GM10266 (cell line): ENCODE measurements around the gene ARHGEF1.

Experiments used
- DNase-seq: peaks from one replicate; pipeline ENCODE4 v3.0.0; 2012; ENCODE audit errors: extremely low spot score
- CTCF ChIP-seq: IDR thresholded peaks from 2 replicates; pipeline ENCODE4 v1.5.1; 2012; ENCODE audit warnings: mild to moderate bottlenecking, low read depth; ENCODE audit not compliant: control insufficient read depth, insufficient read depth; ENCODE audit errors: missing control alignments

ARHGEF1 gene

GRCh38 chr19:41876847-41877832 is 5.8 kb upstream of the ARHGEF1 start, which contains the start of gene CD79A:
CD79A (plus strand) TSS chr19:41877279; CDS start chr19:41877305, 26 bp downstream.
- no peak for TF ChIP-seq CTCF
- DNase-seq, result peak; percentile 83

GRCh38 chr19:41877916-41878905 is 4.8 kb upstream of the ARHGEF1 start:
- TF ChIP-seq CTCF, result peak; percentile 3
- peak; percentile 77 for DNase-seq

DNA sequence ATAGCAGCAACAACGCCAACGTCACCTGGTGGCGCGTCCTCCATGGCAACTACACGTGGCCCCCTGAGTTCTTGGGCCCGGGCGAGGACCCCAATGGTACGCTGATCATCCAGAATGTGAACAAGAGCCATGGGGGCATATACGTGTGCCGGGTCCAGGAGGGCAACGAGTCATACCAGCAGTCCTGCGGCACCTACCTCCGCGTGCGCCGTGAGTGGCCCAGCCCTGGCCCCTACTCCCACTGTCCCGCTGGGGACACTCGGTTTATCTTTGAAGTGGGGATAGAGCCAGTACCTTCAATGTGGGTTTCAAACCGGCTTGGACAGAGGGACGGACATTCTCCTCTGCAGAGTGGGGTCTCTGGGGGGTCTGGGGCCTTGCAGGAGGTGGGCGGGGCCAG is 3.9 kb upstream of the ARHGEF1 start:
- no peak for TF ChIP-seq CTCF
- DNase-seq, result no peak

DNA sequence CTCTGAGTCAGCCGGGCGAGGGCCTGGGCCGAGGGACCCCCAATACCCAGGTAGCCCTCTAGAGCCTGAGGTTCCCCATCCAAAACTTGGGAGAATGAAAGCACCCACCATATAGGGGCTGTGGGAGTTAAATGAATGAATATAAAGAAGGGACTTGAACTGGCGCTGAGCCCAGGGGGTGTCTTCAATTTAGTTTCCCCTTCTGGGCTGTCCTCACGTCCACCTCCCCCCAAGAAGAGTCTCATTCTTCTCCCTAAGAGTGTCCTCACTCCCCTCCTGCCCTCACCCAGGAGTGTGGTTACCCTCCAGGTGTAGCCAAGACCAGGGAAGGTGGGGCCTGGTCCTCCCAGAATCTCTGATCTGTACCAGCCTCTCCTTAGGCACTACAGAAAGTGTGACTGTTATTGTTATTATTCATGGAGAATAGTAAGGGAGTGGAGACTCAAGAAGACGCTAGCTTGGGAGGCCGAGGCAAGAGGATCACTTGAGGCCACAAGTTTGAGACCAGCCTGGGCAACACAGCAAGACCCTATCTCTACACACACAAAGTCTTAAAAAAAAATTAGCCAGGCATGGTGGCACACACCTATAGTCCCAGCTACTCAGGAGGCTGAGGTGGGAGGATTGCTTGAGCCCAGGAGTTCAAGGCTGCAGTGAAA is 3.2 kb upstream of the ARHGEF1 start:
- no peak for TF ChIP-seq CTCF
- no peak for DNase-seq

DNA sequence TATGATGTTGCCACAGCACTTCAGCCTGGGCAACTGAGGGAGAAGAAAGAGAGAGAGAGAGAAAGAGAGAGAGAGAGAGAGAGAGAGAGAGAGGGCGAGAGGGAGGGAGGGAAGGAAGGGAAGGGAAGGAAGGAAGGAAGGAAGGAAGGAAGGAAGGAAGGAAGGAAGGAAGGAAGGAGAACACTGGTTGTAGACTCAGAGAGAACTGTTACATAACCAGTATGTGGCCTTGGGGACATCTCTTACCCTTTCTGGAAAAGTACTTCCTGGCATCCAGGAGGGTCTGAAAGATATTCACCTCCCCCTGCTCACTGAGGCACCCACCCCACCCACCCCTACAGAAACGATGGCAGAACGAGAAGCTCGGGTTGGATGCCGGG is 2.7 kb upstream of the ARHGEF1 start:
- no peak for TF ChIP-seq CTCF
- no peak for DNase-seq

DNA sequence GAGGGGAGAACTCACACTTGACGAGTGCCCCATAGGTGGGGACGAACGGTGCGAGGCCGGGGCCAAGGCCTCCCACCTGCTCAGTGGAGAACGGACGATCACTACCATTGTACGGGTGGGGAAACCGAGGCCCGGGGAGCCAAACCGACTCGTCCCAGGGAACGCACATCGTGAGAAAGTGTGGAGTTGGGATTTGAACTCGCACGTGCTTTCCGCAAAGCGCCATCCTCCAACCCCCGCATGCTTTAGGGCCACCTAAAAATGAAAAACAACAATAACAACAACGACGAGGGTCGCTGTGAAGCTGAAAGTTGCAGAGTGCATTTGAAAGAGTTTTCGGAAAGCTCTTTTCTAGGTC is 458 bp downstream of the ARHGEF1 start:
- no peak for TF ChIP-seq CTCF
- no peak for DNase-seq
